Measurements from ENCODE around the gene SOBP.
"Not testable (repeated sequence)": the region's sequence is repeated elsewhere in the genome, so short reads cannot be mapped to it uniquely, and the experiment has no call there.

The SOBP gene

DNA sequence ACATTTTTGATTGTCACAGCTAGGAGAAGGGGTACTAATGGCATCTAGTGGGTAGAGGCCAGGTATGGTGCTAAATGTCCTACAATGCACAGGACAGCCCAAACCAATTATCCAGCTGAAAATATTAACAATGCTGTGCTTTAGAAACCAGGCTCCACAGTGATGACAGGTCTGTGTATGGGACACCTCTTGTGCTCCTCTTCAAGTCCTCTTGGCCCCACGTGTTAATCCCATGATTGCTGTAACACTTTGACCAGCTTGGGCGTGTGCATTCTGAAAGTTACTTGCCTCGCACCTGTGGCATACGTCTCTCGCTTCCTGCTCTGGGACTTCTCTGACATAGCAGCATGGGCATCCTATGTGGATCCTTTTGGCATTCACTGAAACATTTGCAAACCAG lies 29.3 kb downstream of the SOBP start:
- not testable (repeated sequence) for DNase-seq (ENCODE audit: insufficient read length, low spot score); FAIRE-seq

DNA sequence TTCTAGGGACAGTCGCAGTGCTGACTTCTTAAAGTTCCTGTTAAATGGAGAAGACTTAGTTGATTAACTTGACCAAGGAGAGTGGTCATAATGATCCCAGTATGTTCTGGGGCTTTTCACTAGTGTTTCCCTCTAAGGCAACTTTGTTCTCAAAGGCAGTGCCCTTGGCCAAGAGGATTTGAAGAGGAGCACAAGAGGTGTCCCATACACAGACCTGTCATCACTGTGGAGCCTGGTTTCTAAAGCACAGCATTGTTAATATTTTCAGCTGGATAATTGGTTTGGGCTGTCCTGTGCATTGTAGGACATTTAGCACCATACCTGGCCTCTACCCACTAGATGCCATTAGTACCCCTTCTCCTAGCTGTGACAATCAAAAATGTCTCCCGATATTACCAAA lies 30.8 kb downstream of the SOBP start:
- not testable (repeated sequence) for DNase-seq (ENCODE audit: insufficient read length, low spot score)
- peak; percentile 49 for FAIRE-seq

DNA sequence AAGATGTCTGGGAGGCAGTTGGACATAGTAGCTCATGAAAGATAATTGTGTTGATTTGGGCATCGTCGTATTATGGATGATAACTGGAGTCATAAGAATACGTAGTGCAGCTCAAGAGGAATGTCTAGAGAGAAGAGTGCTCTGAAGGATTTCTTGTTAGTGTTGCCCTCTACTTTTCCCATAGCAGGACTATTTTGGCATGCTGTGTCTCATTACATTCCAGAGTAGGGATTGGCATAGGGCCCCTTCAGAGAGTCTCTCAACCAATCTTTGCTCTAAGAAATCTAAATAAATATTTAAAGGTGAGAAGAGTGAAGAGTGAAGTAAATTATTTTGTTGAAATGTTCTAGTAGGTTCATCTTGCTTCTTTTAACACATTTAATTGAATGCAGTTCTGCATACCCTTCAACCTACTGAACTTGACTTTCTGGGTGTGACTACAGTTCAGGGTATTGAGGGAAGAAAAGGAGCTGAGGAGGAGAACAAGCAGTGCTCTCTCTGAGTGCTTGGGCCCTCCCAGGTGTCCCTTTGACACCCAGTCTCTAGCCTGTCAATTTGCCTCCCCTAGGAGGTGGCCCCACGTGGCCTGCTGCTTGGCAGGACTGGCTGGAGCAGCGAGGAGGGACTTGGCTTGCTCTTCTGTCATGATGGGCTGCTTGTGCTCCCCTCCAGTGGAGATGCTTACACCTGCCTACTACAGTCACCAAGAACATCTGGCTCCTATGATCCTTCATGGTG lies 33.3 kb downstream of the SOBP start:
- no peak for DNase-seq (ENCODE audit: insufficient read length, low spot score)
- no peak for FAIRE-seq

DNA sequence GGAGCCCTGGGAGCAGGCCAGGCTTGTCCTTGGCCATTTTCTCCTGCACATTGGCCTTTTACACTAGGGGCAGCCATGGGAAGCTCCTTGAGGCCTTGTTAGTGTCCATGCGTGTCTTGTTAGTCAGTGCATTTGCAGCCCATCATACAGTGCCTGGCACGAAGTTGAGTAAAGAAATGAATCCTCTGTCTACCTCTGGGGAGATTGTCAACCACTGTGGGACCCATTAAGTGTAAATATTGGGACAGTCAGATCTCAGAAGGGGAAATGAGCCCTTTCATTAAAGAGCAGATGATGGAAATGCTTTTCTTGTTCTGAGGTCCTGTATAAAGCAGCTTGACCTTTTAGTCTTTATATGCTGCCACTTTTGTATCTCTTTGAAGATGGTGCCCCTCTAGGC lies 33.9 kb downstream of the SOBP start:
- DNase-seq (ENCODE audit: insufficient read length, low spot score) (no peak), FAIRE-seq (no peak)

DNA sequence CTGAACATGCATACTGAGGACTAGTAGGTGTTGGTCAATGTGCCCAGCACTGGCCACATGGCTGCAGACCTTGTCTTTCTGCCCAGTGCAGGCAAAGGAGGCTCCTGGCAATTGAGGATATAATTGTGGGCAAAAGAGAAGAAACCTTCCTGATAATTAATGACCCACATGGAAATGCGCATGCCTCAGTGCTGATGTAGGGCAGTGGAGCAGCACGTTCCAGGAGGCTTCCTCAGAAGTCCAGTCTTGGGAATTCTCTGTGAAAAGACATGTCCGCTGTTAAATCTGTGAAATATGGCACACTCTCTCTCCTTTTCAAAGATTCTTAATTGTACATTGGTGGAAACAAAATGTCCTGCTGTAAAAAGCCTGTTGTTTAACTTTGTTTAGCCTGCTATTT lies 34.7 kb downstream of the SOBP start:
- no peak for FAIRE-seq
- DNase-seq (ENCODE audit: insufficient read length, low spot score), result no peak

DNA sequence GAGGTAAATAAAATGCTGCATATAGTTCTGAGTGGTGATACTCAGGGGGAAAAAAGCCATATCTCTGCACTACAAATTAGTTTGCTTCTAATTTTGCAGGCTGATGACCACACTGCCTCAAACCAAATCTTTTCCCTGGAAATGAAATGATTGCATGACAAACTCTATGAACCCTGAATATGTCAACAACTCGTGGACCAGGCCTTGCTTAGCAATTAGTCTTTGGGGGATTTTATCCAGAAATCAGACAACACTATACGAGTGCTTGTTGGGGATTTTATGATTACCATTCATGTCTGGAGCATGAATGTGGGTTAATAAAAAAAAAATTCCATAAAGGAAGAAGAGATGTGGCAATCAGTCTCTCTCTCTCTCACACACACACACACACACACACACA lies 42.0 kb downstream of the SOBP start:
- no peak for DNase-seq (ENCODE audit: insufficient read length, low spot score)
- FAIRE-seq, result no peak

DNA sequence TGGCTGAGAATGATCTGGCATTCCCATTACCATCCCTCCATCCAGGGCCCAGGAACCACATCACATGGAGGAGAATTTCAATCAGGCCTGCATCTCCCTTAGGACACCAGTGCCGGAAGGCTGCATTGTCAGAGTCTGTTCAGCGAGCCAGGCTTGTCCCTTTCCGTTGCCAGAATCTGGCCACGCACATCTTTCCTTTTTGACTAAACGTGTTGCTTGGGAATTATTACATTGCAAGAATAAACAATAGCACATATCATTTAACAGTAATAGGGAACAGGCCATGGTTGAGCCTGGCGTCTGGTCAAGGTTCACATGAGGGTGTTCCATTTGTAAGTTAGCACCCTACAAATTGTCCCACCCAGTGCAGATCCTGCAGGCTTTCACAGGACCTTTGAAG lies 42.8 kb downstream of the SOBP start:
- FAIRE-seq (no peak), DNase-seq (ENCODE audit: insufficient read length, low spot score) (no peak)

DNA sequence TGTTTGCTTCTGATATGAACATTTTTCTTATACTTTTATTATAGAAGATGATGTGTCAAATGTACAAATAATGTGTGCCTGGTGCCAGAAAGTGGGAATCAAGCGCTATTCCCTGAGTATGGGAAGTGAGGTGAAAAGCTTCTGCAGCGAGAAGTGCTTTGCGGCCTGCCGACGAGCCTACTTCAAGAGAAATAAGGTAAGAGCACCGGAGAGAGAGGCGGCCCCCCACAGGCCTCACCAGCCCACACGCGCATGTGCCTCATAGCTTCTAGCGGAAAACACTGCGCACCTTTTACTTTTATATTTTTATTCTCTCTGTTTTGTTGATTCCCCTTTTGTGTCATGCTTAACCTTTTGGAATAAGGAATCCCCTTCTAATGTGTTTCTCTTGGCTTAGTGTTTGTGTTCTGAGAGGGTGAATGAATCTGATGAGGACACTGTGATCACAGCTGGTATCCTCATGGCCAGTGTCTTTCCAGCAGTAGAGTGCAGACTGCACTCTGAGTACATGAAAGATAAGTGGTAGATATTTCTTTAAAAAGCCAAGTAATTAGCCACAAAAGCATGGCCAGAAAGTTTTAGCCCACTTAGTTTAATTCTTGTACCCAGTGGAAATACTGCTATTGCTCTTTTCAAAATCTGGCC lies 43.6 kb downstream of the SOBP start:
- no peak for FAIRE-seq

DNA sequence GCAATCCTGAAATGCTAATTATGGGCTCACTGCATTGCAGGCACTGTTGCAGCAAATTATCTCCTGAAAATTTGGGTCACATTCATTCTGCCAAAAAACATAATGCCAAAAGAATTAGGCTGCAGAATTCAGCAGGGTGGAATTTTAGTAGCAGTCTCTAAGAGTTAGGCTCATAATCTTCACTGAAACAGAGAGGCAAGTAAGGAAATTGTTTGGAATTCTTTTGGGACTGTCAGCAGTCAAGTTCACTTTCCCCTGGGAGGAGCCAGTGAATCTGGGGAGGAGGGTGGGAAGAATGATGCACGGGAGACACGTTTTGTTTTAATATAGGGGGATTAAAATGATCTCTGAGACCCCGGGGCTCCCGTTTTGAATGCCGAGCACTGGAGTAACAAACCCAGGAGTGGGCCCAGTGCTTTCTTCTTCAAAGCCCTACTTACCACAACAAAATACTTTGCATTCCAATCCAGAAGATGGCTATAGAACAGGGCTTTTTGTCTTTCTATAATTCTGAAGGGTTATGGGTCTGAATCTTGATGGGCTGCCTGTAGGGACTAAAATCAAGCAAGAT lies 44.7 kb downstream of the SOBP start:
- no peak for FAIRE-seq
- DNase-seq (ENCODE audit: insufficient read length, low spot score), result no peak

More for the DNA sequence above, 43.6 kb downstream of the SOBP start:
- DNase-seq (ENCODE audit: insufficient read length, low spot score), result no peak

DNA sequence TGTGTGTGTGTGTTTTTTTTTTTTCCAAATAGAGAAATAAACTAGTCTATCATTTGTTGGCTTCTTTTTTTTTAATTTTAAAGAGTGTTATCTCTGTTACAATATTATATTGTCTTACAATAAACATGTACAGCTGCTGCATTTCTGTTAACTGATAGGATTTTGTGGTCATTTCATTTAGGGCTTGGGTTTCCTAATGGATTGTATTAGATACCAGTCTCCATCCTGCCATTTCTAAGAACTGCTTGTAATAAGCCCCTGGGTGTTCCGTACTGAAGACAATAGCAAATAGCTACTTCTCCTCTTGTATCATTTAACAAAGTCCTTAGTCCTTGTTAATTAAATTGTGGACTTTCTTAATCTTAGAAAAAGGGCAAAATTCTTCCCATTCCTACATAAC lies 45.7 kb downstream of the SOBP start:
- no peak for FAIRE-seq
- no peak for DNase-seq (ENCODE audit: insufficient read length, low spot score)

DNA sequence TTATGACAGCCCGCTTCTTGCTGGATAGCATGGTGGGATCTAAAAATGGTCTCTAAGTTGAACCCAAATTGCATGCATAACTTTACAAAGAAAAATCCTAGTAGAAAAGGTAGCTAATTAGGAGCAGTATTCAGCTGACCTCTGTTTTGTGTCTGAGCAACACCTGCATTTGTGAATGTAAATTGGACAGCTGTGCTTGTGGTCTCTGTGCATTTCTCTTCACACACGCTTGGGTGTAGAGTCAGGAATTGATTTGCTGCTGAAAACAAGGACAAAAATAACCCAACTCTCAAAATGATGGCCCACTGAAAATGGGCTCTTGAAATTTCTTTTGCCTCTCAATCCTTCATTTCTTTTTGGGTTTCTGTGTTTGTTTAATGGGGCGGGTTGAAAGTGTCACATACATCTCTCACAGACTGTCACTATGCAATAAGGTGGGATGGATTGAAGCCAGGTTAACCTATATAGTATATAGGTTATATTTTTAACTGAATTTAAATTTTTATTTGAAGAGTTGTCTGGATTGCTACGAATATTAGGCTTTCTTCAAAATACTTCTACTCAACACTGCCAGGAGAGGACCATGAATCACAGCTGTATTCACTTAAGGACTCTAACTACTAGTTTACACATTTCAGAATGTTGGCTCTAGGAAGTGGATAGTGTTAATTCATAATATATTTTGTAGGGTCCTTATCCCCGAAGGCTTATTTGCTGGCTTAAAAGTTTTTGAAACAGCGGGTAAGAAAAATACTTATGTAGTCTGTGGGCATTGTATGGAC lies 46.5 kb downstream of the SOBP start:
- FAIRE-seq, result no peak
- DNase-seq (ENCODE audit: insufficient read length, low spot score), result no peak

DNA sequence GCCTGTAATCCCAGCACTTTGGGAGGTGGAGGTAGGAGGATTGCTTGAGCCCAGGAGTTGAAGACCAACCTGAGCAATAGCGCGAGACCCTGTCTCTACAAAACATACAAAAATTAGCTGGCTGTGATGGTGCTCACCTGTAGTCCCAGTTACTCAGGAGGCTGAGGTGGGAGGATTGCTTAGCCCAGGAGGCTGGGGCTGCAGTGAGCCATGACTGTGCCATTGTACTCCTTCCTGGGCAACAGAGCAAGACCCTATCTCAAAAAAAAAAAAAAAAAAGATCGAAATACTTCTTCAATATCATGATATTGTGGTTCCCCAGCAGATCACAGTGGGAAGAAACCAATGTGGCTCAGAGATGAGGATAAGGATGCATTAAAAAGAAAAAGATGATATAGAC lies 47.6 kb downstream of the SOBP start:
- FAIRE-seq (no peak), DNase-seq (ENCODE audit: insufficient read length, low spot score) (no peak)

DNA sequence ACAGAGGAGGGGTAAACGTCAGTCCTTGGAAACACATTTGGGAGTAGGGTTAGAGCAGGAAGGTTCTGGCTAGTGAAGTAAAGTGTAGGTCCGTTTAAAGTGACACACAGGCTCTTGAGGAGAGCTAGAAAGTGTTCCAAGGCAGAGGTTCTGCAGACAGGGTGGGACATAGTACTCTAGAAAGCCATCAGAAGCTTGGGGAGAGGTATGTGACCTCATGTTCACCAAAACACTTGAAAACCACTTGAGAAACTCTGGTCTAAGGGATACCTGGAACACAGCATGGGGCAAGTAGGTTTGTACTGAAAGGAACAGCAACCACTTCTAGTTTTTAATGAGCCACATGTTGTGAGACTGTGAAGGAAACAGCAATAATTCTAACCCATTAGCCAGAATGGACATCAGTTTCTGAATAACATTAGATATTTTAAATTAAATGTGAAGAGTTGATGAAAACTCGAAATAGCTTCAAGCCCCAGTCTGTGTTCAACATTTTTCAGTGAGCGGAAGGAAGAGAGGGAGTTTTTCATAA lies 49.0 kb downstream of the SOBP start:
- FAIRE-seq (no peak), DNase-seq (ENCODE audit: insufficient read length, low spot score) (no peak)

DNA sequence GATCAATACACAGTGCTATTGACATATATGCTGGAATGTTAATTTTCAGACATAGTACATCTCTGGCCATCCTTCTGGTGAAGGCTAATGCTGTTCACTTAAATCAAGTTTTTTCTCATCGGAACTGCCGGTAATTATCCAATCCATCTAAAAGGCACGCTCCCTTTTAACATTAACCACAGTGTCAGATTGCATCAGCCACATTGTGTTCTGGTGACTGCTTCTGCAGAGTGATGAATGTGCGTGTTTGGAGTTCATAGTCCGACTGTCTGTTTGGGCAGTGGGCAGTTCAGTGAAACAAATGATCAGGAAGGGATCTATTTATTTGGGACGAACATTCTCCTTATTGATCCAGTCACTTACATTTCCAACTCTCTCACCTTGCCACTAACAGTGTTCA lies 49.5 kb downstream of the SOBP start:
- DNase-seq (ENCODE audit: insufficient read length, low spot score) (no peak), FAIRE-seq (no peak)

DNA sequence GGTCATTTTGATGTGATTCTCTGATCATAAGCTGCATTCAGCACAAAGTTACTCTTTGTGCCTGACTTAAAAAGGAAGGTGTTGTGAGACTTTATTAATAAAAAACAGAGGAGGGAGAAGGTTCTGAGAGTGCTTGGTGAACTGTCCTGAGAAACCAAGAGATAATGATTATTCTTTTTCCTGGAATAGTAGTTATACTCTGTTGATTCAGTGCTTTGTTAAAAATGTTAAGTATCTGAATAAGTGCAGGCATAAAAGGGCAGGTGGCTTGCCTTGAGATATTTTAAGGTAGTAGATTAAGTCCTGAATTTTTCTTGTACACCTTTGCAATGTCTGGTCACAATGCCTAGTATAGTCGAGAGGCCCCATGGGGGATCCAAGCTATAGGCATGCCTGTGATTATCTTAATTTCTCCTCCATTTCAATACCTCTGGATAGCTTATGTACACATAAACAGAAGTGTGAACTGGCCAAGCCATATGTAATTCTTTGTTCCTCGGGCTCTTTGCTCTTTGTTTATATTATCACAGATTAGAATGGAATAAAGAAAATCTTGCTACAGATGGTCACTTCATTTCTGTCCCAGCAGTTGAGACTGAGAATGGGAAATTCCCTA lies 50.0 kb downstream of the SOBP start:
- DNase-seq (ENCODE audit: insufficient read length, low spot score) (no peak), FAIRE-seq (no peak)

DNA sequence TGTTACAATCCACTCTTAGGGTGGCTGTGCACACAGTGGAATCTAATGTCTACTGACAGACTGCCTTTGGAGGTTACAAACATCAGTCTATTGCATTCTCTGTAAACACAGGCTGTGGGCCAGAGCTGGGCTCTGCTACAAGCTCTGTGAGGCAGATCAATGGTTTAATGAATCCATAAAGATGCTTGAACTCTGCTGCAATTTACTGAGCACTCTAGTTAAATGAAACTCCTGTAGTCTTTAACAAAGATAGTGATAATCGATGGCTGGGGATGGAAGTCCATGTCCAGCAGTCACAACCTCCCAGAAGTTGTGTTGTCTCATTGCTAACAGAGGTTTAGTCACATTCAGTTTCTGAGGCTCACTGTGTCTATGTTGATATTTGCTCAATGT lies 50.5 kb downstream of the SOBP start:
- no peak for FAIRE-seq
- no peak for DNase-seq (ENCODE audit: insufficient read length, low spot score)

DNA sequence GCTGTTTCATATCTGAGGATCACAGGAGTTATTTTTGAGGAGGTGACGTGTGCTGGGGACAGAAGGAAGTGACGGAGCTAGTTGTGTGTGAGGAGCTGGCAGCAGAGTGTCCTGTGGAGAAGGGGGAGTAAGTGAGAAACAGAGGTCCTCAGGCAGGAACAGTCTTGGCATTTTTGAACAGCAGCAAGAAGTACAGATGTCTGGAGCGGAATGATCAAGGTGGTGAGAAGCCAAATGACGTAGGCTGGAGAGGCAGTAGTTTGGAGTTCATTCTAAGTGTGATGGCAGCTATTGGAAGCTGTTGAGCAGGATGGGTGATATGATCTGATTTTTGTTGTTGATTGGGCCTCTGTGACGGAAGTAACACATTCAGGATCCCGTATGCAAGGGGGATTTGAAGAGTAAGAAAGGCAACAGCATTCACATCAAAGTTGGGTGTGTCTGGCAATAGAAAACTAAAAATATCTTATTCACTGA lies 52.3 kb downstream of the SOBP start:
- FAIRE-seq (no peak), DNase-seq (ENCODE audit: insufficient read length, low spot score) (no peak)

DNA sequence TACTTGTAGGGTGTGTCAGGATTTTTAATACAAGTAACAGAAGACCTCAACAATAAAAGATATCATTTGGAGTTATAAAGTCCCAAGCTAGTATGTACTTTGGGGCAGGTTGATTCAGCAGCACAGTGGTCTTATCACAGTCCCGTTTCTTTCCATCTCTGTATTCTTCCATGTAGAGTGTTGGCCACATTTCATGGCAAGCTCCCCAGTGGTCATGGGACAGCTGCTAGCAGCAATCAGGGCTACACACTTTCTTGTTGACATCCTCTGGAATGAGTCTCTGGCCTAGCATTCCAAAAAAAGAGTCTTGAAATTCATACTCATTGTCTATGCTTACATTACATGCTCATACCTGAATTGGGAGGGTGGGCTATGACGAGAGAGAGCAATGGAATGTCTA lies 53.2 kb downstream of the SOBP start:
- no peak for FAIRE-seq
- no peak for DNase-seq (ENCODE audit: insufficient read length, low spot score)

DNA sequence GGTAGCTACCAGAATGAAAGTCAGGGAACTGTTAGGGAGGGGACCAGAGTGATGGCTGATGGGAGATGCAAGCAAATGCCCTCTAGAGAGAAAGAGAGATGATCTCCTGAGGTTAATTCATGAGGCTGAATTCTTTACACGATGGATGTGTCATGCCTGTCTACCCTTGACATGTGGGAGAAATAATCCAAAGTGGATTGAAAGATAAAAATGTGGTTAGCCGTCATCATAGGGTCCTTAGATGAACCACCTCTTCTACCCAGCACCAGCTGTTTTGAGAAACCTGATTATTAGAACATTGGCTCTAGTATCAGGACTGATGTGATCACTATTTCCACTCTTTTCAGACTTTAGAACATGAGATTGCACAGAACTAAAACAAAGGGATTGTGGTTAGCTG lies 53.6 kb downstream of the SOBP start:
- no peak for FAIRE-seq

DNA sequence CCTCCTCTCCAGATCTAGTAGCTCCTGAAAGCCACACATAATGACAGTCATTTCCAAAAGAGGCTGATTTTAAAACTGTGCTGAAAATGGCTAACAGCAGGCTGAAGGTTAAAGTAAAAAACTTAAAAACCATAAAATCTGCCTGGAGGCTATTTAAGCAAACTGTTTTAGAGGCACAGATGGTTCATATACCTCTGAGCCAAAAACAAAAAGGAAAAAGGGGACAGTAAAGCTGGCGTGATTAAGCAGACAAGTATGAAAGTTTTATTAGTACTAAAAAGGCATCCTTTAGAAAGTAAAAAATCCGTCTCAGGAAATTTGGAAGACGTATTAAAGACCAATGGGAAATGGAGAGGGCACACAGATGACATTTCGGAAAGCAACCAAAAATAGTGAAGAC lies 55.8 kb downstream of the SOBP start:
- FAIRE-seq, result no peak
- DNase-seq (ENCODE audit: insufficient read length, low spot score), result no peak

More for the DNA sequence above, 53.6 kb downstream of the SOBP start:
- DNase-seq (ENCODE audit: insufficient read length, low spot score), result no peak

Measured in GM19239 (cell line).